ENCODE results near the gene MTMR6. TPM values are rescaled to one million over a fixed set of nuclear protein-coding genes. Genes with fewer than 3 reads are reported as not detected.

Gene MTMR6
- total and polyA plus RNA-seq, 2 donors: 17.6 to 35.1 TPM

DNA sequence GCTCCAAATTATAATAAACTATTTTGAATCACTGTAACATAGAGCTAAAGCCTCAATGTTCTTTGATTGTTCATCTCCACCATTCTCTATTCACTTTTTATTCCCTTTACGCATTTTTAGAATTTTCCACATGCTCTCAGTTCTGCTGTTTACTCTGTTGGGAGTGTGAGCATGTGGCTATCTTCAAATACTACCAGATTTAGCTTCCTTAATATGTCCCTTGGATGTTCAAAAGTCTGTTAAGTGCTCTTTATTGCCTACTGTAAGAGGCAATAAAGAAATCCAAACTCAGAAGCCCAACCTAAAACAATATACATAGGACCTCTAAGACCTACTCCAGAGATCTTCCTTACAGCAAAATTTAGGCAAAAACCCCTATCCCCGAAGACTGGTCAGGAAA, 34.5 kb downstream of the MTMR6 start:
- Histone ChIP-seq H3K4me3 (ENCODE audit: low read depth, low read length) (no peak overlapping the region), H3K4me1 (ENCODE audit: insufficient read depth) (no peaks in the 10 kb centered on the region), H3K27ac (ENCODE audit: low read depth) (no peak overlapping the region), H3K36me3 (ENCODE audit: insufficient read depth) (no peaks in the 10 kb centered on the region)
- DNase-seq (ENCODE audit: extremely low spot score): no peak
- WGBS: 93% methylated on average over 2 of the region's 2 CpGs

DNA sequence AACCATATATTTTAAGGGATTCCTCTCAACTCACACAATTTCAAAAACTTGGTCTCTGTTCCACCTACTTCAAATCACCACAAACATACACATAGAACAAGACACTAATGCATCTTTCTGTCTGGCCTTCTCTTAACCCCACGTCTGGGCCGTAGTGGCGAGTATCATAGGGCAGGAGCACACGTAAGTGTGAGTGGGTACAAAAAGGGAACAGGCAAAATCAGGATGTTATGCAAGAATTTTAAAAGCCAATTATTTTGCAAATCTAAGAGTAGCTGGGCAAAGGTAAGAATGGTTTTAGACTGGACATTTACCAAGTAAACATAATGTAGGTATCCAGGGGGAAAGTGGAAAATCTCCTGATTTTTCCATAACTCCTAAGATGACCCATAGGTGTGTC, 35.1 kb downstream of the MTMR6 start:
- no peak for DNase-seq (ENCODE audit: extremely low spot score)
- 93% methylated on average over 4 of the region's 4 CpGs for WGBS
- H3K36me3 ChIP-seq (ENCODE audit: insufficient read depth): no peaks in the 10 kb centered on the region
- no peaks in the 10 kb centered on the region for H3K4me1 ChIP-seq (ENCODE audit: insufficient read depth)
- no peak overlapping the region for H3K4me3 ChIP-seq (ENCODE audit: low read depth, low read length)
- H3K27ac ChIP-seq (ENCODE audit: low read depth): no peak overlapping the region

DNA sequence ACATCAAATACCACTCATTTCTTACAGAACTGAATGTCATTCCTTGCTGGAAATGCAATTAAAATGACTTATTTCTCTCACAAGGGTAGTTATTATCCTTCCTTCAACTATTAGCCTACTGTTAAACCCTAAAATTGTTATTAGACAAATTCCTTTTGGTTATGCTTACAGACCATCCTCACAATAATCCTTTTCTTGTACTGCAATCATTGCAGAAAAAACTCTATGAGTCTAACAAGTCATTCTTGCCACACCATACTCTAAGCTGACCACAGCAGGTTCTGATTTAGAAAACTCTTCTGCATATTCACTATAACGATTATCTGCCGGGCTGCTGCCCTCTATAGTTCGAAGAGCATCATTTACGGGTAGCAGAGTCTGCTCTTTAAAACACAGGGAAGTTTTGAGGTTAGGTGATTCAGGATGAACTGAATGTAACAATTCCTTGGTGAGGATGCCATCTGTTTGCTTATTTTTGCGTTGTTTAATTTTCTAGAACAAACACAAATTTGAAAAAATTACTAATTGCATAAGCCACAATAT, 38.2 kb downstream of the MTMR6 start:
- Histone ChIP-seq H3K27ac (ENCODE audit: low read depth) (no peak overlapping the region), H3K36me3 (ENCODE audit: insufficient read depth) (no peaks in the 10 kb centered on the region), H3K4me1 (ENCODE audit: insufficient read depth) (no peaks in the 10 kb centered on the region), H3K4me3 (ENCODE audit: low read depth, low read length) (no peak overlapping the region)
- no peak for DNase-seq (ENCODE audit: extremely low spot score)
- WGBS: 34% methylated on average over 5 of the region's 5 CpGs

DNA sequence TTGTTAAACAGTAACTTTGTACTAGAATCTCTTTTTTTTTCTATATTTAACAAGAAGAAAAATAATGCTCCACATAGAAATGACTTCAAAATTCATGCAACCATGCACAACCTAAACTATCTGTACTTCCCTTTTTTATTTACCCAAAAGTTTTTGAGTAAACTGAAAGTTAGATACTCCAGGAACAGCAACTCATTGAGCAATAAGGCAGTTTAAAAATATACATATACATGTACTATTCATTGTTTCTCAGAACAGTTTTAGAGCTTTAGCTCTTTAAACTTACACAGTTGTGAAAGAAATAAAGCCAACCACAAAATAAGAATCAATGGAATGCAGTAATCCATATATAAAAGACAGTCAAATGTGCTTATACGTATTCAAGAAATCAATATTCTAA, 39.2 kb downstream of the MTMR6 start:
- Histone ChIP-seq H3K4me1 (ENCODE audit: insufficient read depth) (no peaks in the 10 kb centered on the region), H3K36me3 (ENCODE audit: insufficient read depth) (no peaks in the 10 kb centered on the region), H3K27ac (ENCODE audit: low read depth) (no peak overlapping the region), H3K4me3 (ENCODE audit: low read depth, low read length) (no peak overlapping the region)
- no peak for DNase-seq (ENCODE audit: extremely low spot score)
- WGBS: 97% methylated on average over 1 of the region's 1 CpG

DNA sequence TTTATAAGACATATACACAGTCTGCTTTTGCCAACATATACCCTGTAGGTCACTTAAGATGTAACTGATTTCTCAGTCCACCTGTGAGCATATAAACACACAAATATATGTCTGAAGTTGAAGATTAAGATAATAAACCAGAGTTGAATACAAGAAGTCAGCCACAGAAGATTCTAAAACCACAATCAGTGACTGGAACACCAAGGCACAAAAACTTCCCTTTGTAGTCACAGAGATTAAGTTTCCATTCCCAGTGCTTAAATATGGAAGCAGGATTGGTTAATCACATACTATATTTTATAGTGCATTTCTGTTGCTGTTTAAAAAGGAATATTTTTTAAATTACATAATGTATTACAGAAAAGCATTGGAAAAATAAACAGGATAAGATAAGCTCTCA, 39.9 kb downstream of the MTMR6 start:
- Histone ChIP-seq H3K4me1 (ENCODE audit: insufficient read depth) (no peaks in the 10 kb centered on the region), H3K4me3 (ENCODE audit: low read depth, low read length) (no peak overlapping the region), H3K27ac (ENCODE audit: low read depth) (no peak overlapping the region), H3K36me3 (ENCODE audit: insufficient read depth) (no peaks in the 10 kb centered on the region)
- no peak for DNase-seq (ENCODE audit: extremely low spot score)

DNA sequence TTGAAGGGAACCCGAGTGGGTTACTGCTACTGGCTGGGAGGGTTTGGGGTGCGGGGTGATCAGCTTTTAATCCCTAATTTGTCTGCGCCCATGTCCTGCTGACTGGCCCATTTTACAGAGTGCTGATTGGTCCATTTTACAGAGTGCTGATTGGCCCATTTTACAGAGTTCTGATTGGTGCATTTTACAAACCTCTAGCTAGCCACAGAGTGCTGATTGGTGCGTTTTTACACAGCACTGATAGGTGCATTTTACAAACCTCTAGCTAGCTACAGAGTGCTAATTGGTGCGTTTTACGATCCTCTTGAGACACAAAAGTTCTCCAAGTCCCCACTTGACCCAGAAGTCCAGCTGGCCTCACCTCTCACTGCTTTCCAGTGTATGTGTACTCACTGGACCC, 43.2 kb downstream of the MTMR6 start:
- Histone ChIP-seq H3K4me1 (ENCODE audit: insufficient read depth) (no peaks in the 10 kb centered on the region), H3K27ac (ENCODE audit: low read depth) (no peak overlapping the region), H3K36me3 (ENCODE audit: insufficient read depth) (no peaks in the 10 kb centered on the region), H3K4me3 (ENCODE audit: low read depth, low read length) (no peak overlapping the region)
- no peak for DNase-seq (ENCODE audit: extremely low spot score)
- WGBS: 96% methylated on average over 6 of the region's 6 CpGs

DNA sequence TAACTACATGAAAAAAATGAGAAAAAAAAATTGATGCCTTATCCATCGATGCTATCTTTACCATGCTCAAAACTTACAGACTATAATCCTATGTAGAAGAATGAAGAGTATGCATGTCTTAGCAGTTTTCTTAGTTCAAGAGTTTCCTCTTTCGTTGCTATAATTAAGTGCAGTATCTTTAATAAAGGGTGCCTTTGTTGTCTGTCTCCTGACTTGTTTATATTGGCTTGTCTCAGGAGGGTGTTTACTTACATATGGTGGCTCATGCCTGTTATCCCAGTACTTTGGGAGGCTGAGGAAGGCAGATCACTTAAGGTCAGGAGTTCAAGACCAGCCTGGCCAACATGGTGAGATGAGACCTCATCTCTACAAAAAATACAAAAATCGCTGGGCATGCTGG, 44.3 kb downstream of the MTMR6 start:
- no peak for DNase-seq (ENCODE audit: extremely low spot score)
- Histone ChIP-seq H3K36me3 (ENCODE audit: insufficient read depth) (no peaks in the 10 kb centered on the region), H3K4me3 (ENCODE audit: low read depth, low read length) (no peak overlapping the region), H3K4me1 (ENCODE audit: insufficient read depth) (no peaks in the 10 kb centered on the region), H3K27ac (ENCODE audit: low read depth) (no peak overlapping the region)
- 84% methylated on average over 3 of the region's 3 CpGs for WGBS

DNA sequence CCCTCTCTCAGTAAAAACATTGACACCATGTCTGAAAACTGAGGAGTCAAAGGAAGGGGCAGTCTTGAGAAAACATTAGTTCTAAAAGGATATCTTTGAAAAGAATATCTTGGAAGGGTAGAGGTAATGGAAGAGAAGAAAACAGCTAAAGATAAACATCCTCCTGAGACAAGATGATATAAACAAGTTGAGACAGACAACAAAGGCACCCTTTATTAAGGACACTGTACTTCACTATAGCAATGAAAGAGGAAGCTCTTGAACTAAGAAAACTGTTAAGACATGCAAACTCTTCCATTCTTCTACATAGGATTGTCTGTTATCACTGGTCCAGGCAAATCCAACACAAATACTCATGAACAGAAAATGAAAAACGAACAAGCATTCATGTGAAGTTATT, 46.3 kb downstream of the MTMR6 start:
- 0% methylated on average over 1 of the region's 1 CpG for WGBS
- H3K4me1 ChIP-seq (ENCODE audit: insufficient read depth): no peaks in the 10 kb centered on the region
- H3K36me3 ChIP-seq (ENCODE audit: insufficient read depth): no peaks in the 10 kb centered on the region
- H3K4me3 ChIP-seq (ENCODE audit: low read depth, low read length): no peak overlapping the region
- DNase-seq (ENCODE audit: extremely low spot score): no peak
- no peak overlapping the region for H3K27ac ChIP-seq (ENCODE audit: low read depth)

DNA sequence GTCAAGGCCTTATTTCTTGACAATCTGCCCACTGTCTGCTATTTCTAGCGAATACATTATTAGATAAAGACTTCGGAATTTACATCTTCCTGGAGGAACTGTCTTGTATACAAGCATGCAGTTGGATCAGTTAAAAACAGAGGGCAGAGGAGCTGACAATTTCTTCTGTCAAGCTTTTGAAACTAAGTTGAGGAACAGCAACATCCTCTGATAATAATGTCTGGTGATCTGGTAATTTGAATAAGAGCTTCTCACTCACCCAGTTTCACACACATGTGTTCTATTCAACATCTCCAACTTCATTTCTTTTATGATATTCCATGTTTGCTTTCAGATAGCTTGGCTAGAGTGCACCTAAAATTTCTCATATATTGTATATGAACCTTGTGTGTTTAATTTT, 50.2 kb downstream of the MTMR6 start:
- Histone ChIP-seq H3K36me3 (ENCODE audit: insufficient read depth) (no peaks in the 10 kb centered on the region), H3K27ac (ENCODE audit: low read depth) (no peak overlapping the region), H3K4me3 (ENCODE audit: low read depth, low read length) (no peak overlapping the region), H3K4me1 (ENCODE audit: insufficient read depth) (no peaks in the 10 kb centered on the region)
- 58% methylated on average over 2 of the region's 2 CpGs for WGBS
- DNase-seq (ENCODE audit: extremely low spot score): no peak

DNA sequence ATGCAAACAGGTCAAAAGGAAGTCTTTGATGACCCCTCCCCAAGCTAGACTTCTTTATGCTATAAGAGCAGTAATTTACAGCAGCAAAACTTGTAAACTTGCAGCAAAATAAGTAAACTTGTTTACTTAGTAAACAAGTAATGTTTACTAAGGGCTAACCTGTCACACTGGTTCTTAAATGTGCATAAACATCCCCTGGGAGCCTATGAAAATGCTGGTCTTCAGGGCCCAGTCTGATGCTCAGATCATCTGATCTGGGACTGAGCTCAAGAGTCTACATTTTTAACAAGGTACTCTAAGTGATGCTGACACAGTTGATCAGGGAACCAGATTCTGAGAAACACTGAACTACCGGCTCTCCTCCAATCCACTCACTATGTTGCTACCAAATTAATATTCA, 53.4 kb downstream of the MTMR6 start:
- WGBS: 92% methylated on average over 1 of the region's 1 CpG
- Histone ChIP-seq H3K27ac (ENCODE audit: low read depth) (no peak overlapping the region), H3K4me1 (ENCODE audit: insufficient read depth) (no peaks in the 10 kb centered on the region), H3K36me3 (ENCODE audit: insufficient read depth) (no peaks in the 10 kb centered on the region), H3K4me3 (ENCODE audit: low read depth, low read length) (no peak overlapping the region)
- DNase-seq (ENCODE audit: extremely low spot score): no peak

DNA sequence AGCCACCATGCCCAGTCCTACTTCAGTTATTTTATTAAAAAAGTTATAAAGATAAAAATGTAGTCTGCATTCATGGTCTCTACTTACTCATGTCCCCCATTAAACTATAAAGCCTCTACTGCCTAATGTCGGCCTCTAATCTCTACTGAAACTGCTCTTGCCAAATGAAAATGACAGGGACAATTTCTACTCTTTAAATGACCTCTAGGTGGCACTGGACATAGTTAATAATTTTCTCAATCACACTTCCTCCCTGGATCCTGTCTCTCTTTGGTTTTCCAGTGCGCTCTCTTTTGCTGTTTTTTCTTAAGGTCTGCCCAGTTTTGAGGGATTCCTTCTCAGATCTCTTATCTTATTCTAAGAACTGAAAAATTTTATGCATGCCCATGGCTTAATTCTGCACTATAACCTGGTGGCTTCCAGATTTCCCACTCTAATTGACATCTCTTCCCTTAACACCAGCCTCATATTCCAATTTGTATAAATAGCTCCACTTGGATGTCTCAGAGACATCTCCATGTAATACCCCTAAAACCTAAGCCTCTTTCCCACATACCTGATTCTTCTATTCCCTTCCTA, 54.3 kb downstream of the MTMR6 start:
- H3K27ac ChIP-seq (ENCODE audit: low read depth): no peak overlapping the region
- 30% methylated on average over 2 of the region's 2 CpGs for WGBS

DNA sequence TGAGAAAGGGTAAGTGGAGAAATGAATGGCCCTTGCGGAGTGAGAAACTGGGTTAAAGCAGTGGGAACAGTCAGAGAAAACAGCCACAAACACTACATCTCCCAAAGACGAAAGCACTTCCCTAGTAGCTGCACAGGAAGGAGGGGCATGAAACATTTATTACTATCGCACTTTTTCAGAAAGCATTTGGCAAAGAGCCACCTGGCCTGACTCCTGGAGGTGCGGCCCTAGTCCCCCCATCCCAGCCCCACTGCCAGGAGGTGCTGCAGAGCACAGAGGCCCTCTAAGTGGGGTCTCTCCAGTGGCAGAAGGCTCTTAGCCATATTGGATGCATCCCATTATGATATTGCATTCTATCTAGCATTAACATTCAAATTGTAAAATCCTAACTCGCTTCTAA, 55.8 kb downstream of the MTMR6 start:
- Histone ChIP-seq H3K4me1 (ENCODE audit: insufficient read depth) (no peaks in the 10 kb centered on the region), H3K36me3 (ENCODE audit: insufficient read depth) (no peaks in the 10 kb centered on the region), H3K27ac (ENCODE audit: low read depth) (no peak overlapping the region), H3K4me3 (ENCODE audit: low read depth, low read length) (no peak overlapping the region)
- 31% methylated on average over 5 of the region's 5 CpGs for WGBS
- DNase-seq (ENCODE audit: extremely low spot score): no peak

More for the DNA sequence above, 54.3 kb downstream of the MTMR6 start:
- no peak for DNase-seq (ENCODE audit: extremely low spot score)
- Histone ChIP-seq H3K36me3 (ENCODE audit: insufficient read depth) (no peaks in the 10 kb centered on the region), H3K4me3 (ENCODE audit: low read depth, low read length) (no peak overlapping the region), H3K4me1 (ENCODE audit: insufficient read depth) (no peaks in the 10 kb centered on the region)

DNA sequence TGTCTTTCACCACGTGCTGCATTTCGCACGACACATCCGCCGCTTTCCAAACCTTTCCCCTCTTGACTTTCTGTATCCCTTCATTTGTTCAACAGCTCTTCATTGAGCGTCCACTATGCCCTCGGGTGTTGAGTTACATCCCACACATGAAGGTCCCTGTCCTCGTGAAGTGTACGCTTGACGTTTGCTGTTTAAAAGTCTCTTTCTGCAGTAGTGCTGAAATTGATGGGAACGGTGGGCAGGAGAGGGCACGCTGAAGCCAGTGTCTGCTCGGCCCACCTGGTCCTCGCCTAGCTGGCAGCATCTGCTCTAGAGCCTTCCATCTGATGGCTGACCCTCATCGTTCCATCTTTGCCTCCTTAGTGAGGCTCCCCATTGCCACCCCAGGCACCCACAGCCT, 59.6 kb downstream of the MTMR6 start:
- no peak overlapping the region for H3K4me3 ChIP-seq (ENCODE audit: low read depth, low read length)
- H3K27ac ChIP-seq (ENCODE audit: low read depth): no peak overlapping the region
- WGBS: 86% methylated on average over 15 of the region's 15 CpGs
- DNase-seq (ENCODE audit: extremely low spot score): no peak
- H3K4me1 ChIP-seq (ENCODE audit: insufficient read depth): no peaks in the 10 kb centered on the region
- no peaks in the 10 kb centered on the region for H3K36me3 ChIP-seq (ENCODE audit: insufficient read depth)

DNA sequence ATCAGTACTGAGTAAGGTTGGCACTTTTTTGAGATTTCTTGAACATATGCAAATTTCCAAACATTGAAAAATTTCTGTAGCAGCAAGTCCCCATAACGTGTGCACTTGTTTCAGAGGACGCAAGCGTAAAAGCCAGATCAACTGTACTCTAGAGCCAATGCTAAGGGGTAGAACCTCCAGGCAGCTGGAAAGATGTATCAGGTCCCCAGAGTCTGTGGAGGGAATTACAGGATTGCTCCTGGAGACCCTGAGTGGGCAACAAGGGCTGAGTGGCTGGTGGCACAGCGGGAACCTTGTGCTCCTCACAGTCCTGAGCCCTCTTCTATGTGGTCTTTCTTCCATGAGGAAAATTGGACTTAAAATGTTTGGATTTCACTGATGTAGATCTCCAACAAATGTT, 61.3 kb downstream of the MTMR6 start:
- Histone ChIP-seq H3K36me3 (ENCODE audit: insufficient read depth) (no peaks in the 10 kb centered on the region), H3K4me3 (ENCODE audit: low read depth, low read length) (no peak overlapping the region), H3K27ac (ENCODE audit: low read depth) (no peak overlapping the region), H3K4me1 (ENCODE audit: insufficient read depth) (no peaks in the 10 kb centered on the region)
- WGBS: 91% methylated on average over 4 of the region's 4 CpGs
- no peak for DNase-seq (ENCODE audit: extremely low spot score)

DNA sequence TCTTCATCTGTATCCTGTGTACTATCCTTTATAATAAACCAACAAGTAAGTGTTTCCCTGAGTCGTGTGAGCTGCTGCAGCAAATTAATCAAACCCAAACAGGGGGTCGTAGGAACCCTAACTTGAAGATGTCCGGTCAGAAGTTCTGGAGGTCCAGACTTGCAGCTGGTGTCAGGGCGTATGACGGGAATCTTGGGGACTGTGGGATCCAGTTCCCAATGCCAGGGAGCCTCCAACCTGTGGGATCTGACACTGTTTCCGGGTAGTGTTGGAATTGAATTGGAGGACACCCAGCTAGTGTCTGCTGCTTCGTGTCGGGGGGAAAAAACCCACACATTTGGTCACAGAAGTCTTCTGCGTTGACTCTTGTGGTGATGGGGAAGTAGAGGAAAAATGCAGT, 63.1 kb downstream of the MTMR6 start:
- DNase-seq (ENCODE audit: extremely low spot score): no peak
- H3K4me1 ChIP-seq (ENCODE audit: insufficient read depth): no peaks in the 10 kb centered on the region
- H3K4me3 ChIP-seq (ENCODE audit: low read depth, low read length): no peak overlapping the region
- WGBS: 92% methylated on average over 9 of the region's 9 CpGs
- H3K36me3 ChIP-seq (ENCODE audit: insufficient read depth): no peaks in the 10 kb centered on the region
- H3K27ac ChIP-seq (ENCODE audit: low read depth): no peak overlapping the region
